Heart right ventricle (tissue), 16 donors: ENCODE measurements around the gene RNF175. TPM values are rescaled to one million over a fixed set of nuclear protein-coding genes. Genes with fewer than 3 reads are reported as not detected.

Experiments
- ATAC-seq, 8 donors: fragments of 200-7000 bp; cut with Tn5 transposase; one replicate each; pipeline ENCODE4 v1.9.1; 2020; ENCODE audit warnings: mild to moderate bottlenecking in 8 of 8, moderate library complexity in 8 of 8, moderate number of reproducible peaks in 1 of 8
- DNase-seq, 2 donors: peaks; one replicate each; pipeline ENCODE4 v3.0.0-alpha.2; 2020
- H3K27ac ChIP-seq, 10 donors: fragments of 200-600 bp; sonication (generic) in 2 of 10; one replicate each; pipeline versions ENCODE4 v1.5.0 to v1.8.0; 2020 to 2022; ENCODE audit warnings: mild to moderate bottlenecking in 3 of 10
- H3K27me3 ChIP-seq, 7 donors: fragments of 200-600 bp; one replicate each; pipeline ENCODE4 v1.8.0; 2021 to 2022; ENCODE audit warnings: mild to moderate bottlenecking in 2 of 7
- H3K36me3 ChIP-seq, 9 donors: fragments of 200-600 bp; sonication (generic) in 1 of 9; one replicate each; pipeline versions ENCODE4 v1.5.0 to v1.8.0; 2020 to 2022; ENCODE audit warnings: mild to moderate bottlenecking in 2 of 9
- H3K4me1 ChIP-seq, 9 donors: fragments of 200-600 bp; sonication (generic) in 1 of 9; one replicate each; pipeline versions ENCODE4 v1.5.0 to v1.8.0; 2020 to 2022; ENCODE audit warnings: mild to moderate bottlenecking in 4 of 9
- H3K4me3 ChIP-seq, 10 donors: fragments of 200-600 bp; sonication (generic) in 2 of 10; one replicate each; pipeline versions ENCODE4 v1.5.0 to v1.8.0; 2020 to 2022; ENCODE audit warnings: mild to moderate bottlenecking in 7 of 10, moderate library complexity in 2 of 10
- H3K9me3 ChIP-seq, 11 donors: fragments of 200-600 bp in 10 of 11; sonication (generic) in 2 of 11; one replicate each; pipeline versions ENCODE4 v1.5.0 to v1.8.0; 2013 to 2022; ENCODE audit warnings: mild to moderate bottlenecking in 2 of 11, control low read depth in 1 of 11, moderate library complexity in 1 of 11
- WGBS, 2 donors: extraction: QIAGEN DNeasy Blood & Tissue Kit; methylation state at CpG; one replicate each; pipeline ENCODE4 v1.1.7; 2013; ENCODE audit warnings: inconsistent platforms in 1 of 2; 5-methylcytosine and 5-hydroxymethylcytosine counted together
- intact Hi-C, 10 donors: fragments of 100-400 bp; cut with DNase I; formaldehyde crosslinking; loops; one replicate each; pipeline versions ENCODE4 v1.11.1 to v1.14.2; 2022
- long read RNA-seq, 3 donors: library from polyadenylated mRNA; unstranded; transcript quantifications; one replicate each; pipeline ENCODE4 v2.0.0, GENCODE V29; 2020 to 2021
- polyA plus RNA-seq, 2 donors: library from polyadenylated mRNA; stranded (reverse); fragments of 200-250 nt; gene quantifications; one replicate each; pipeline ENCODE4 v1.2.3, GENCODE V29; 2013
- total RNA-seq, 10 donors: library from RNA; stranded (reverse); fragmentation: NEBNext Ultra II Directional in 3 of 10; extraction: Animal tissue kit (Norgen Biotek cat#: 25700) in 3 of 10; gene quantifications; one replicate each; pipeline versions ENCODE4 v1.2.1 to v1.2.4, GENCODE V29; 2021 to 2023
- TF ChIP-seq, protein P1 (sequence below), 9 donors: fragments of 200-600 bp; sonication (generic) in 2 of 9; IDR thresholded peaks; one replicate each; pipeline versions ENCODE4 v1.5.0 to v1.8.0; 2021 to 2022; ENCODE audit warnings: antibody characterized with exemption in 9 of 9, mild to moderate bottlenecking in 5 of 9, moderate library complexity in 1 of 9
- donor health status: Arrhythmogenic right ventricular cardiomyopathy.
- donor health status: ischemic (EF 13 %, LVEDD 7.1; RV severe dilation, severe dysfunction).
- donor health status: healthy with polysubstance abuse.
- donor health status: DM: no; HTN: yes; CAD: no.
- donor health status: DM: no; HTN: no; CAD: no.
- donor health status: ischemic (EF 25% LVEDD 6.9; RV normal size, moderate dysfunction).
- donor health status: ischemic (EF 25% LVEDD 5.7; RV mildly dilated, moderate dysfunction).
- donor health status: healthy.
- donor health status: DM: yes; HTN: yes; CAD: no.
- donor health status: Ischemic cardiomyopathy.
- donor health status: ischemic (EF 35%, LVEDD 5.7; RV mildly dilated, moderate dysfunction).
- donor health status: nonischemic (EF 11% LVEDD 7.7; RV severe dilation, severe dysfunction).
- donor health status: DM: yes; HTN: yes; CAD: no.
- donor health status: PGD.
- donor health status: ischemic (EF 29% LVEDD 5.4; RV normal size, mild dysfunction).
- donor health status: nonischemic (EF 23%, LVEDD 6.1; RV moderate dilation, normal function).

RNF175 gene
- 1 to 10 TPM in 1 of 10 donors, under 1 TPM in 8, not detected in 1; 0.23 to 1.3 (median 0.55) TPM for total RNA-seq
- polyA plus RNA-seq, result under 1 TPM in 1 of 2 donors, not detected in 1; 0.13 TPM
- long read RNA-seq, donor 1, result 0 reads
- long read RNA-seq, donor 2, partial matches to known transcripts, result 0 of 3 reads
- long read RNA-seq, donor 2, other reads (novel, unspliced or antisense), result 2 of 3 reads
- long read RNA-seq, donor 3, partial matches to known transcripts, result 0 of 1 reads
- long read RNA-seq, donor 3, other reads (novel, unspliced or antisense), result 1 of 1 reads

DNA sequence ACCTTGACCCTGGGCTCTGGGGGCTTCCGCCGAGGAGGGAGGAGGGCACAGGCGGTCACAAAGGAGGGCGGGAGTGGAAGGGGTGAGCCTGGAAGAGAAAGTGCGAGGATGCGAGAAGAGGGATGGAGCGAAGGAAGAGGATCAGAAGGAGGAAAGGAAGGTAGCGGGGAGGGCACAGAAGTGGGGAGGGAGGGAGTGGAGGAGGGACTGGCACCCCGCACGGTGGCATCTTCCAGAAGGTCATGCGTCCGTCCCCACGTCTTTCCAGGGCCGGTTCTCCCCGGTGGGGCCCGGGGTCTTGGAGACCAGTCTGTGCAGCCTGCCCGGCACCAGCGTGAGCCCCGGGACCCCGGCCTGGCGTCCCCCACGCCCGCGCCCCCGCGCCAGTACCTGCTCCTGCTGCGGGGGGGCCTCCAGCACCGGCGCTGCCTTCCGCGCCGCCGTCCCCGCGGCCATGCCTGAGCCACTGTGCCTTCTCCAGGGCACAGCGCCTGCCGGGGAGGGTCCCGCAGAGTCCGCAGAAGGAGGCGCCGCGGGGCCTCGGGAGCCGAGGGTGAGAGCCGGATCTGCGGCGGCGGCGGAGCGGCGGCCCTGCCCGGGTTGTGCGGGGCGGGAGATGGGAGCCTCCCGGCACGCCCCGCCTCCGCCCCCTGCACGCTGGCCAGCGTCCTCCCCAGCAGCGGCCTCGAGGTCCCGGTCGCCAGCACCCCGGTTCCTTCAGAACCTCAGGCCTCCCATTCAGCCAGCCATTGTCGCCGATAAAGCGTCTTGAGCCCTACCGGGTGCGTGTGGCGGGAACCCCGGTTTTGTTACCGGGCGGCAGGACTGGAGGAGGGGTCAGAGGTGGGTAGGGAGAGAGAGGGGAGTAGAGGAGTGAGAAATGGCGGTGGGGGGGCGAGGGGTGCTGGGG is at the start of gene RNF175:
Gene RNF175, minus strand, starts transcription at position 618 of the 910 bp plus-strand sequence. Its CDS starts 162 bp downstream, at position 456.
- TF ChIP-seq, protein P1, sequence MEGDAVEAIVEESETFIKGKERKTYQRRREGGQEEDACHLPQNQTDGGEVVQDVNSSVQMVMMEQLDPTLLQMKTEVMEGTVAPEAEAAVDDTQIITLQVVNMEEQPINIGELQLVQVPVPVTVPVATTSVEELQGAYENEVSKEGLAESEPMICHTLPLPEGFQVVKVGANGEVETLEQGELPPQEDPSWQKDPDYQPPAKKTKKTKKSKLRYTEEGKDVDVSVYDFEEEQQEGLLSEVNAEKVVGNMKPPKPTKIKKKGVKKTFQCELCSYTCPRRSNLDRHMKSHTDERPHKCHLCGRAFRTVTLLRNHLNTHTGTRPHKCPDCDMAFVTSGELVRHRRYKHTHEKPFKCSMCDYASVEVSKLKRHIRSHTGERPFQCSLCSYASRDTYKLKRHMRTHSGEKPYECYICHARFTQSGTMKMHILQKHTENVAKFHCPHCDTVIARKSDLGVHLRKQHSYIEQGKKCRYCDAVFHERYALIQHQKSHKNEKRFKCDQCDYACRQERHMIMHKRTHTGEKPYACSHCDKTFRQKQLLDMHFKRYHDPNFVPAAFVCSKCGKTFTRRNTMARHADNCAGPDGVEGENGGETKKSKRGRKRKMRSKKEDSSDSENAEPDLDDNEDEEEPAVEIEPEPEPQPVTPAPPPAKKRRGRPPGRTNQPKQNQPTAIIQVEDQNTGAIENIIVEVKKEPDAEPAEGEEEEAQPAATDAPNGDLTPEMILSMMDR (IDR thresholded peaks at IDR 0.05), result no peak
- peak in 4 of 8 donors; percentile 12 to 61 (median 34) for ATAC-seq

DNA sequence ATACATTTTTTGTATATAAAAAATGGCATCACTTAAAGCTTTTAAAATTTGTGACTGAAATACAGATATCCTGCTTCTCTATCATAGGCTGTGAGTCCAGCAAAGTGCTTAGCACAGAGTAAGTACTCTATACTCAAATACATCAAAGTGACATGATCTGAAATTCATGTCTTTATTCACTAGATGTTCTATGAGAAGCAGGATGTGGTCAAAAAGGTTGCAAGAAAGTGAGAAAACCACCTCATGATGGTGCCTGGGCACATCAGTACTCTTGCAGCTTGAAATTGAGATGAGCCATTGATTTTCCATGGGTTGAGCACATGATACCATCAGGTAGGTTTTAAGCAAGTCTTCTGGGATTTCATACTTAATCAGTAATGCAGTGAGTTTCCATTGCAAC is 49.5 kb upstream of the RNF175 start:
- intact Hi-C loops, result no loop called here
- ATAC-seq, result no peak
- H3K4me3 ChIP-seq, result no peak overlapping the region
- DNase-seq, result no peak
- no peak overlapping the region for H3K27ac ChIP-seq
- H3K9me3 ChIP-seq, result no peaks in the 10 kb centered on the region
- TF ChIP-seq, protein P1 (IDR thresholded peaks at IDR 0.05), result no peak
- no peaks in the 10 kb centered on the region for H3K36me3 ChIP-seq
- H3K27me3 ChIP-seq, result peaks cover 0 to 16% (median 0%) of the 10 kb centered on the region in 7 donors
- no peaks in the 10 kb centered on the region for H3K4me1 ChIP-seq

More for the DNA sequence above, at the start of gene RNF175:
- Histone ChIP-seq H3K4me3 (peak within 1 kb of the TSS; percentile 21 to 57 (median 52)), H3K27ac (no peak within 1 kb of the TSS), H3K27me3 (peaks cover 8 to 64% (median 47%) of the 10 kb centered on the region in 7 donors), H3K36me3 (no peaks in the 10 kb centered on the region), H3K9me3 (peaks cover 0 to 6% (median 0%) of the 10 kb centered on the region in 11 donors), H3K4me1 (peaks cover 0 to 12% (median 6%) of the 10 kb centered on the region in 9 donors)
- intact Hi-C loops, result loop anchor here in 3 of 10 donors (10.0 kb wide), 2 partner anchors 125 to 415 kb away; partner anchors contain the start of gene MND1 (in 2 of the 3)
- no peak for DNase-seq
- WGBS, 2 donors, result 3 to 6% methylated on average over 58 to 76 of the region's 76 CpGs

DNA sequence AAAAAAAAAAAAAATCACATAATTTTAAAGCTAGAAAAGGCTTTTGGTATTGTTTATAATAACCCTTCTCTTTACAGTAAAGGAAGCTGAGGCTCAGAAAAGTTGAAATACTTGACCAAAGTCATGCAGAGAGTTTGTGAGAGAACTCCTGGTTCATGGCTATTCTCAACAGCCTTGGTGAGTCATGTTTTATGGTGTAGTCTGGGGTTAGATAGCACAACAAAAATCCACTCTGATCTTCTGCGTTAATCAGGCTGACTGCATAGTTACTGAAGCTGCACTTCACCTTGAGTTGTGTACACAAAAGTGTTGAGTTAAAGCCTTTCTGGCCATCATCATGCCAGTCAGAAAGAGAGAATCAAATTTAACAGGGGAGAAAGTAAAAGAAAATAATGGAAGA is 48.4 kb upstream of the RNF175 start:
- Histone ChIP-seq H3K27ac (no peak overlapping the region), H3K36me3 (no peaks in the 10 kb centered on the region), H3K4me3 (no peak overlapping the region), H3K9me3 (no peaks in the 10 kb centered on the region), H3K4me1 (no peaks in the 10 kb centered on the region), H3K27me3 (peaks cover 0 to 13% (median 0%) of the 10 kb centered on the region in 7 donors)
- DNase-seq (no peak), ATAC-seq (no peak)
- intact Hi-C loops, result no loop called here
- 51 to 60% methylated on average over 1 of the region's 1 CpG for WGBS, 2 donors
- TF ChIP-seq, protein P1 (IDR thresholded peaks at IDR 0.05), result no peak

DNA sequence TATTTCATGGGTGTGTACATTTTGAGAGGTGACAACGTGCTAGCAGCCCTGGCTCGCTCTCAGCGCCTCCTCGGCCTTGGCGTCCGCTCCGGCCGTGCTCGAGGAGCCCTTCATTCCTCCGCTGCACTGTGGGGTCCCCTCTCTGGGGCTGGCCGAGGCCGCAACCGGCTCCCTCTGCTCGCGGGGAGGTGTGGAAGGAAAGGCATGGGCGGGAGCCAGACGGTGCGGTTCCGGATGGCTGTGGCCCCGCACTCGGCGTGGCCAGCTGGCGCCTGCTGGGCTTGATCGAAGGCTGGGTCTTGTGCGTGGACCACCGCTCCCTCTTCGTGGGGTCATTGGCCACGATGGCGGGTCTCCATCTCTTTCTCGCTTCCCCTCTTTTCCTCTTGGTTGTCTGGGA is 46.2 kb upstream of the RNF175 start:
- Histone ChIP-seq H3K27me3 (peaks cover 0 to 16% (median 0%) of the 10 kb centered on the region in 7 donors), H3K4me3 (no peak overlapping the region), H3K36me3 (no peaks in the 10 kb centered on the region), H3K4me1 (no peaks in the 10 kb centered on the region), H3K27ac (no peak overlapping the region), H3K9me3 (no peaks in the 10 kb centered on the region)
- DNase-seq (no peak), ATAC-seq (no peak)
- WGBS, 2 donors, result 92 to 93% methylated on average over 30 of the region's 30 CpGs
- TF ChIP-seq, protein P1 (IDR thresholded peaks at IDR 0.05), result no peak
- intact Hi-C loops, result no loop called here
